ENCODE data around the gene AHCY. TPM values are rescaled to one million over a fixed set of nuclear protein-coding genes. Genes with fewer than 3 reads are reported as not detected.
"Not testable (repeated sequence)": the region's sequence is repeated elsewhere in the genome, so short reads cannot be mapped to it uniquely, and the experiment has no call there.

The AHCY gene
- 199 and 212 TPM in 2 replicates for total RNA-seq

DNA sequence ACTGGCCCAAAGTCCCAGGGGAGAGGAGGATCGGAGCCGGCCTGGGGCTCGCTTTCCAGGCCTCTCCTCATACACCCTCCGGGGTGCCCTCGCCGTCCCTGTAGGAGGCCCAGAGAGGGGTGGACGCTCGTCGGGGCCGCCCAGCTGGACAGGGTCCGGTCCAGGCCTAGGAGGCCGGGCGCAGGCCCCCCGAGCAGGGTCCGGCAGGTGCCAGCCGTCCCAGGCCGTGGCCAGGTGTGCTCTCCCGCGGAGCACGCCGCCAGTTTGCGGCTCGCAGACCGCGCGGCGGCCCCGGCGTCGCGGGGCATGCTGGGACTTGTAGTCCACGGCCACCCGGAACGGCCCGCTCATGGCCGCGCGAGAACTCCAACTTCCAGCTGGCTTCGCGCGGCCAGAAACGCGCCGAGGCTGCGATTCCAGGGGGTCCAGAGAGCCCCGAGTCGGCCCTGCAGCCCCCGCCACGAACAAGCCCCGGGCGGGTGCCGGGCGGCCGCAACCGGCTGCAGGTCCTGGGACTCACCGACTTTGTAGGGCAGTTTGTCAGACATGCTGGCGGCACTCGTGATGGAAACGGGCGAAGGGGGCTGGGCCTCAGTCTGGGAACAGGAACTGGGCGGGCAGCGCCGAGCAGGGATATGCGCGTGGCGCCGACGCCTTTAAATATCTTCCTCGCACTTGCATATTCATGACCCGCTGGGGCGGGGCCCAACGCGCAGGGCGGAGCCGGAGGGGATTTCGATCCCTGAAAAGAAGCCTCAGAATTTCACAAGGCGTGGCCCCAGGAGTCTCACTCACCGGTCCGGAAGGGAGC, at the start of gene AHCY:
Gene AHCY, minus strand, starts transcription at position 633 of the 811 bp plus-strand sequence. Its CDS starts 85 bp downstream, at position 548.
- Histone ChIP-seq H3K4me3 (ENCODE audit: low read depth, low read length) (peak within 1 kb of the TSS; percentile 84), H3K27me3 (ENCODE audit: control insufficient read depth, insufficient read depth, low read length) (no peaks in the 10 kb centered on the region), H3K36me3 (ENCODE audit: control insufficient read depth, insufficient read depth, low read length) (no peaks in the 10 kb centered on the region)
- TF ChIP-seq, protein P1, sequence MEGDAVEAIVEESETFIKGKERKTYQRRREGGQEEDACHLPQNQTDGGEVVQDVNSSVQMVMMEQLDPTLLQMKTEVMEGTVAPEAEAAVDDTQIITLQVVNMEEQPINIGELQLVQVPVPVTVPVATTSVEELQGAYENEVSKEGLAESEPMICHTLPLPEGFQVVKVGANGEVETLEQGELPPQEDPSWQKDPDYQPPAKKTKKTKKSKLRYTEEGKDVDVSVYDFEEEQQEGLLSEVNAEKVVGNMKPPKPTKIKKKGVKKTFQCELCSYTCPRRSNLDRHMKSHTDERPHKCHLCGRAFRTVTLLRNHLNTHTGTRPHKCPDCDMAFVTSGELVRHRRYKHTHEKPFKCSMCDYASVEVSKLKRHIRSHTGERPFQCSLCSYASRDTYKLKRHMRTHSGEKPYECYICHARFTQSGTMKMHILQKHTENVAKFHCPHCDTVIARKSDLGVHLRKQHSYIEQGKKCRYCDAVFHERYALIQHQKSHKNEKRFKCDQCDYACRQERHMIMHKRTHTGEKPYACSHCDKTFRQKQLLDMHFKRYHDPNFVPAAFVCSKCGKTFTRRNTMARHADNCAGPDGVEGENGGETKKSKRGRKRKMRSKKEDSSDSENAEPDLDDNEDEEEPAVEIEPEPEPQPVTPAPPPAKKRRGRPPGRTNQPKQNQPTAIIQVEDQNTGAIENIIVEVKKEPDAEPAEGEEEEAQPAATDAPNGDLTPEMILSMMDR (IDR thresholded peaks at IDR 0.05; ENCODE audit: insufficient read depth, low read length, poor library complexity, severe bottlenecking), result no peak
- peak; percentile 91 for DNase-seq (ENCODE audit: low read depth)

DNA sequence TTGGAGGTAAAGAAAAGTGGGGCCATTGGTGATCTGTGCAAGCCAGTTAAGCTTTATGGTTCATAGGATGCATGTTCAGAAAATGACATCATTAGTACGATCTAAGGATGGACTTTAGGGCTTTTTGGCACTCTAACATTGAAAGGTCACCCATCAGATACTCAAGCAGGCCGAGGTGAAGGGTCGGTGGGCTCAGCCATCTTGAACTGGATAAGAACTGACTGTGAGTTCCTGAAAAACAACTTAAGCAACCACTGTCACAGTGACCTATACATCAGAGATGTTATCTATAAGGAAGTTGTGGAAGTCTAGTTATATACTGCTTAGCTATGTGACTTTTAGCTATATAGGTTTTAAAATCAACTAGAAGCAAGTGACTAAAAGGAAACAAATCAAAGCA, 46.9 kb upstream of the AHCY start:
- no peaks in the 10 kb centered on the region for H3K27me3 ChIP-seq (ENCODE audit: control insufficient read depth, insufficient read depth, low read length)
- H3K4me3 ChIP-seq (ENCODE audit: low read depth, low read length), result no peak overlapping the region
- no peak for DNase-seq (ENCODE audit: low read depth)
- H3K36me3 ChIP-seq (ENCODE audit: control insufficient read depth, insufficient read depth, low read length), result no peaks in the 10 kb centered on the region
- TF ChIP-seq, protein P1 (IDR thresholded peaks at IDR 0.05; ENCODE audit: insufficient read depth, low read length, poor library complexity, severe bottlenecking), result no peak

DNA sequence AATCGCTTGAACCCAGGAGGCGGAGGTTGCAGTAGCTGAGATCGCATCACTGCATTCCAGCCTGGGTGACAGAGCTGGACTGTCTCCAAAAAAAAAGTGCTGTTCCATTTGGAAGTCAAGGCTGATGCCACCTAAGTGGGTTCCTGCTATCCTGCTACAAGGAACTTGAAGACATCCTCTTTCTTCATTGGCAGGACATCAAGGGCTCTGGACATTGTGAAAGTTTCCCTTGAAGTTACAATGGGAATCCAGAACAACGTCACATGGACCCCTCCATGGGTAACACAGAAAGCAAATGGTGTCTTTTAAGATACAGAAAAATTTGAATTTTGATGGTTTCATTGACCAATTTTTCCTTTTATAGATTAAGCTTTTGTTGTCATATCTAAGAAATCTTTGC, 44.4 kb upstream of the AHCY start:
- Histone ChIP-seq H3K36me3 (ENCODE audit: control insufficient read depth, insufficient read depth, low read length) (no peaks in the 10 kb centered on the region), H3K4me3 (ENCODE audit: low read depth, low read length) (no peak overlapping the region), H3K27me3 (ENCODE audit: control insufficient read depth, insufficient read depth, low read length) (no peaks in the 10 kb centered on the region)
- TF ChIP-seq, protein P1 (IDR thresholded peaks at IDR 0.05; ENCODE audit: insufficient read depth, low read length, poor library complexity, severe bottlenecking), result no peak
- no peak for DNase-seq (ENCODE audit: low read depth)

DNA sequence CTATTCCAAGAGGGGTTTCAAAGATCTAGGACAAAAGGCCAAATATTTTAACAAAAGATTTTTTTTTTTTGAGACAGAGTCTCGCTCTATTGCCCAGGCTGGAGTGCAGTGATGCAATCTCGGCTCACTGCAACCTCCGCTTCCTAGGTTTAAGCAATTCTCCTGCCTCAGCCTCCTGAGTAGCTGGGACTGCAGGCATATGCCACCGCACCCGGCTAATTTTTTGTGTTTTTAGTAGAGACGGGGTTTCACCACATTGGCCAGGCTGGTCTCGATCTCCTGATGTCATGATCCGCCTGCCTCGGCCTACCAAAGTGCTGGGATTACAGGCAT, 43.3 kb upstream of the AHCY start:
- not testable (repeated sequence) for H3K27me3 ChIP-seq (ENCODE audit: control insufficient read depth, insufficient read depth, low read length); H3K36me3 ChIP-seq (ENCODE audit: control insufficient read depth, insufficient read depth, low read length); DNase-seq (ENCODE audit: low read depth); H3K4me3 ChIP-seq (ENCODE audit: low read depth, low read length)

DNA sequence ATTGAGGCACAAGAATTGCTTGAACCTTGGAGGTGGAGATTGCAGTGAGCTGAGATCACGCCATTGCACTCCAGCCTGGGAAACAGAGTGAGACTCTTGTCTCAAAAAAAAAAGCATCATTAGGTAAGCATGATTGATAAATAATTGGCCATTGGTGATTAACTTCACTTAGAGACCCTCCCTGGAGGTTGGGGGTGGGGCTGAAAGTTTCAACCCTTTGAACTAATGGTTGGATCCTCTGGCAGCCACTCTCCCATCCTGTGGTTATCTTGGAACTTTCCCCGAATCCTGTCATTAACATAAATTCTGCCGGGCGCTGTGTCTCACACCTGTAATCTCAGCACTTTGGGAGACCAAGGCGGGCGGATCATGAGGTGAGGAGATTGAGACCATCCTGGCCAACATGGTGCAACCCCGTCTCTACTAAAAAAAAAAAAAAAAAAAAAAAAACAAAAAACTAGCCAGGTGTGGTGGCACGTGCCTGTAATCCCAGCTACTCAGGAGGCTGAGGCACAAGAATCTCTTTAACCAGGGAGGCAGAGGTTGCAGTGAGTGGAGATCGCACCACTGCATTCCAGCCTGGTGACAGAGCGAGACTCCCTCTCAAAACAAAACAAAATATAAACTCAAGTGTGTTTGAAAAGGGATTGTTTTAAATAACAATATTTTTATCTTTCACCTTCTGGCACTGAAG, 42.8 kb upstream of the AHCY start:
- DNase-seq (ENCODE audit: low read depth); H3K27me3 ChIP-seq (ENCODE audit: control insufficient read depth, insufficient read depth, low read length); H3K4me3 ChIP-seq (ENCODE audit: low read depth, low read length); H3K36me3 ChIP-seq (ENCODE audit: control insufficient read depth, insufficient read depth, low read length): not testable (repeated sequence)

DNA sequence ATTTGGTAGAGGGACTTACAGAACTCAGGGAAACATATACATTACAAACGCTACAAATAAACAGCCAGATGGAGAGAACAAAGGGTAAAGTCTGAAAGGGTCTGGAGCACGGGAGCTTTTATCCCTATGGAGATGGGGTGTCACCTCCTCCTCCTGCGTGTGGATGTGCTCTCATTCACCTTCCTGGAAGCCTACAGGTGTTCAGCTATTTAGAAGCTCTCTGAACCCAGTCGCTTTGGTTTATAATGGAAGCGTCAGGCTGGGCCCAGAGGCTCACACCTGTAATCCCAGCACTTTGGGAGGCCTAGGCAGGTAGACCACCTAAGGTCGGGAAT, 42.2 kb upstream of the AHCY start:
- no peak for DNase-seq (ENCODE audit: low read depth)
- TF ChIP-seq, protein P1 (IDR thresholded peaks at IDR 0.05; ENCODE audit: insufficient read depth, low read length, poor library complexity, severe bottlenecking), result no peak
- Histone ChIP-seq H3K27me3 (ENCODE audit: control insufficient read depth, insufficient read depth, low read length) (no peaks in the 10 kb centered on the region), H3K36me3 (ENCODE audit: control insufficient read depth, insufficient read depth, low read length) (no peaks in the 10 kb centered on the region), H3K4me3 (ENCODE audit: low read depth, low read length) (no peak overlapping the region)

DNA sequence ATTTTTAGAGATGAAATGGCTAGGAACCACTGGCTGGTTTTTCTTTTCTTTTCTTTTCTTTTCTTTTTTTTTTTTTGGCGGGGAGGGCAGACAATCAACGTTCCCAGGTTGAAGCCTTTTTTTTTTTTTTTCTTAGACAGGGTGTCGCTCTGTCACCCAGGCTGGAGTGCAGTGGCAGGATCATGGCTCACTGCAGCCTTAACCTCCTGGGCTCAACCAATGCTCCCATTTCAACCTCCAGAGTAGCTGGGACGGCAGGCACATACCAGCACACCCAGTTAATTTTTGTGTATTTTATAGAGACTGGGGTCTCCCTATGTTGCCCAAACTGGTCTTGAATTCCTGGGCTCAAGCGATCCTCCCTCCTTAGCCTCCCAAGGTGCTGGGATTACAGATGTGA, 41.1 kb upstream of the AHCY start:
- Histone ChIP-seq H3K36me3 (ENCODE audit: control insufficient read depth, insufficient read depth, low read length) (no peaks in the 10 kb centered on the region), H3K4me3 (ENCODE audit: low read depth, low read length) (no peak overlapping the region), H3K27me3 (ENCODE audit: control insufficient read depth, insufficient read depth, low read length) (no peaks in the 10 kb centered on the region)
- TF ChIP-seq, protein P1 (IDR thresholded peaks at IDR 0.05; ENCODE audit: insufficient read depth, low read length, poor library complexity, severe bottlenecking), result no peak
- no peak for DNase-seq (ENCODE audit: low read depth)

All from kidney epithelial cell (primary cell).